T-helper 1 cell (primary cell): Measurements from ENCODE around the gene CAMTA1.

Source experiments
- DNase-seq, 5 donors: peaks; one replicate each; pipeline ENCODE4 v3.0.0-alpha.2; 2012 to 2020

CAMTA1 gene

GRCh38 chr1:7578206-7578605 is 793.0 kb downstream of the CAMTA1 start:
- no peak for DNase-seq

- no peak for DNase-seq
These were observed 793.8 kb downstream of the CAMTA1 start for GRCh38 chr1:7579016-7579415.

- no peak for DNase-seq
These were observed 794.9 kb downstream of the CAMTA1 start for GRCh38 chr1:7579831-7580804.

- DNase-seq: no peak
These were observed 795.9 kb downstream of the CAMTA1 start for GRCh38 chr1:7580923-7581753.

- no peak for DNase-seq
These were observed 796.7 kb downstream of the CAMTA1 start for GRCh38 chr1:7581754-7582459.

- DNase-seq: no peak
These were observed 797.3 kb downstream of the CAMTA1 start for GRCh38 chr1:7582460-7582972.

GRCh38 chr1:7583291-7584096 is 798.2 kb downstream of the CAMTA1 start:
- no peak for DNase-seq

- DNase-seq: no peak
These were observed 798.9 kb downstream of the CAMTA1 start for GRCh38 chr1:7584157-7584556.

- DNase-seq: no peak
These were observed 799.4 kb downstream of the CAMTA1 start for GRCh38 chr1:7584643-7585042.

- no peak for DNase-seq
These were observed 800.1 kb downstream of the CAMTA1 start for GRCh38 chr1:7585216-7585907.

- DNase-seq: no peak
These were observed 801.0 kb downstream of the CAMTA1 start for GRCh38 chr1:7586031-7586941.

- no peak for DNase-seq
These were observed 802.0 kb downstream of the CAMTA1 start for GRCh38 chr1:7587108-7587772.

GRCh38 chr1:7587773-7588456 is 802.7 kb downstream of the CAMTA1 start:
- no peak for DNase-seq

GRCh38 chr1:7588457-7588827 is 803.2 kb downstream of the CAMTA1 start:
- no peak for DNase-seq

- no peak for DNase-seq
These were observed 804.0 kb downstream of the CAMTA1 start for GRCh38 chr1:7589080-7589735.

GRCh38 chr1:7589774-7590425 is 804.6 kb downstream of the CAMTA1 start:
- DNase-seq: no peak

GRCh38 chr1:7590426-7590790 is 805.2 kb downstream of the CAMTA1 start:
- DNase-seq: no peak

- no peak for DNase-seq
These were observed 806.3 kb downstream of the CAMTA1 start for GRCh38 chr1:7591565-7591964.
